Activated CD4-positive, alpha-beta T cell treated with anti-CD3 and anti-CD28 coated beads, Interleukin-2, amount 10 ng/mL, durations not matched to agents 24 days and 14 days (primary cell): Measurements from ENCODE around the gene SLC48A1. TPM values are rescaled to one million over a fixed set of nuclear protein-coding genes. Genes with fewer than 3 reads are reported as not detected.
A peak's percentile ranks its signal among the peaks of the same experiment; 100 is the strongest.

Source experiments
- DNase-seq: peaks from one replicate; pipeline ENCODE4 v3.0.0; 2022
- H3K27ac Mint-ChIP-seq: one replicate; pipeline ENCODE4 v1.8.0; 2022; ENCODE audit warnings: mild to moderate bottlenecking, mixed read lengths
- H3K27me3 Mint-ChIP-seq: one replicate; pipeline ENCODE4 v1.8.0; 2022; ENCODE audit warnings: mixed read lengths
- H3K36me3 Mint-ChIP-seq: one replicate; pipeline ENCODE4 v1.8.0; 2022; ENCODE audit warnings: low read depth, mild to moderate bottlenecking, mixed read lengths
- H3K4me1 Mint-ChIP-seq: one replicate; pipeline ENCODE4 v1.8.0; 2021; ENCODE audit warnings: mixed read lengths
- H3K4me3 Mint-ChIP-seq: one replicate; pipeline ENCODE4 v1.8.0; 2022; ENCODE audit warnings: mild to moderate bottlenecking, moderate library complexity, mixed read lengths
- H3K9me3 Mint-ChIP-seq: one replicate; pipeline ENCODE4 v1.8.0; 2021; ENCODE audit warnings: mixed read lengths
- intact Hi-C: fragments of 100-400 bp; cut with micrococcal nuclease; formaldehyde crosslinking; loops from one replicate; pipeline ENCODE4 v1.15.1; 2023
- total RNA-seq: library from RNA; stranded (reverse); gene quantifications from 2 replicates; pipeline ENCODE4 v1.2.3, GENCODE V29; 2022

SLC48A1 gene
- total RNA-seq, 1 donor from 2014 or later: 12.3 TPM

- Mint-ChIP-seq H3K4me3 (no peak overlapping the region), H3K36me3 (peaks cover 87% of the 10 kb centered on the region), H3K27ac (peak overlapping the region; percentile 34), H3K9me3 (no peaks in the 10 kb centered on the region), H3K27me3 (no peaks in the 10 kb centered on the region), H3K4me1 (peaks cover 10% of the 10 kb centered on the region)
- DNase-seq: no peak
- intact Hi-C loops: no loop called here
Observed at GRCh38 chr12:47790676-47791350, 17.8 kb downstream of the SLC48A1 start.

- Mint-ChIP-seq H3K9me3 (no peaks in the 10 kb centered on the region), H3K27me3 (no peaks in the 10 kb centered on the region), H3K4me1 (peaks cover 5% of the 10 kb centered on the region), H3K4me3 (no peak overlapping the region), H3K36me3 (peaks cover 84% of the 10 kb centered on the region), H3K27ac (no peak overlapping the region)
- DNase-seq: no peak
- intact Hi-C loops: no loop called here
Observed at GRCh38 chr12:47791351-47791746, 18.3 kb downstream of the SLC48A1 start.

- Mint-ChIP-seq H3K36me3 (peaks cover 82% of the 10 kb centered on the region), H3K27me3 (no peaks in the 10 kb centered on the region), H3K27ac (peak overlapping the region; percentile 71)
Observed at GRCh38 chr12:47791874-47792273, 18.8 kb downstream of the SLC48A1 start.

GRCh38 chr12:47793015-47793681, 20.1 kb downstream of the SLC48A1 start:
- Mint-ChIP-seq H3K9me3 (no peaks in the 10 kb centered on the region), H3K4me1 (peaks cover 4% of the 10 kb centered on the region), H3K36me3 (peaks cover 79% of the 10 kb centered on the region), H3K27me3 (no peaks in the 10 kb centered on the region), H3K4me3 (no peak overlapping the region), H3K27ac (no peak overlapping the region)
- intact Hi-C loops: no loop called here
- DNase-seq: no peak

More at GRCh38 chr12:47791874-47792273, 18.8 kb downstream of the SLC48A1 start:
- no peaks in the 10 kb centered on the region for H3K9me3 Mint-ChIP-seq
- DNase-seq: no peak
- H3K4me3 Mint-ChIP-seq: no peak overlapping the region
- peaks cover 2% of the 10 kb centered on the region for H3K4me1 Mint-ChIP-seq
- intact Hi-C loops: no loop called here

- Mint-ChIP-seq H3K36me3 (peaks cover 73% of the 10 kb centered on the region), H3K27me3 (no peaks in the 10 kb centered on the region), H3K9me3 (no peaks in the 10 kb centered on the region), H3K27ac (no peak overlapping the region), H3K4me1 (peaks cover 8% of the 10 kb centered on the region), H3K4me3 (no peak overlapping the region)
- DNase-seq: no peak
- intact Hi-C loops: no loop called here
Observed at GRCh38 chr12:47794679-47795078, 21.6 kb downstream of the SLC48A1 start.

GRCh38 chr12:47795121-47795813, 22.2 kb downstream of the SLC48A1 start:
- Mint-ChIP-seq H3K27ac (peak overlapping the region; percentile 48), H3K36me3 (peaks cover 75% of the 10 kb centered on the region), H3K27me3 (no peaks in the 10 kb centered on the region), H3K4me3 (no peak overlapping the region), H3K9me3 (no peaks in the 10 kb centered on the region), H3K4me1 (peaks cover 8% of the 10 kb centered on the region)
- DNase-seq: no peak
- intact Hi-C loops: no loop called here

GRCh38 chr12:47795814-47796411, 22.9 kb downstream of the SLC48A1 start:
- Mint-ChIP-seq H3K27ac (no peak overlapping the region), H3K4me3 (no peak overlapping the region), H3K4me1 (peaks cover 10% of the 10 kb centered on the region), H3K9me3 (no peaks in the 10 kb centered on the region), H3K27me3 (no peaks in the 10 kb centered on the region), H3K36me3 (peaks cover 73% of the 10 kb centered on the region)
- intact Hi-C loops: no loop called here
- no peak for DNase-seq

- Mint-ChIP-seq H3K4me3 (no peak overlapping the region), H3K27me3 (no peaks in the 10 kb centered on the region), H3K4me1 (peaks cover 22% of the 10 kb centered on the region), H3K27ac (peak overlapping the region; percentile 81), H3K9me3 (no peaks in the 10 kb centered on the region), H3K36me3 (peaks cover 71% of the 10 kb centered on the region)
- DNase-seq: peak; percentile 74
- intact Hi-C loops: loop anchor here (1.0 kb wide), 1 partner anchor 41 kb away; no protein-coding TSS in a partner anchor
Observed at GRCh38 chr12:47797441-47797840, 24.4 kb downstream of the SLC48A1 start.

GRCh38 chr12:47798382-47798948, 25.4 kb downstream of the SLC48A1 start:
- no peak overlapping the region for H3K4me3 Mint-ChIP-seq
- DNase-seq: no peak
- no peaks in the 10 kb centered on the region for H3K27me3 Mint-ChIP-seq
- H3K9me3 Mint-ChIP-seq: no peaks in the 10 kb centered on the region
- peaks cover 74% of the 10 kb centered on the region for H3K36me3 Mint-ChIP-seq
- H3K4me1 Mint-ChIP-seq: peaks cover 32% of the 10 kb centered on the region
- H3K27ac Mint-ChIP-seq: peak overlapping the region; percentile 62
- intact Hi-C loops: no loop called here

GRCh38 chr12:47799357-47799955, 26.4 kb downstream of the SLC48A1 start:
- DNase-seq: no peak
- no peaks in the 10 kb centered on the region for H3K9me3 Mint-ChIP-seq
- H3K27me3 Mint-ChIP-seq: no peaks in the 10 kb centered on the region
- H3K4me1 Mint-ChIP-seq: peaks cover 41% of the 10 kb centered on the region
- peaks cover 73% of the 10 kb centered on the region for H3K36me3 Mint-ChIP-seq
- intact Hi-C loops: no loop called here
- peak overlapping the region; percentile 67 for H3K27ac Mint-ChIP-seq
- H3K4me3 Mint-ChIP-seq: no peak overlapping the region

GRCh38 chr12:47800582-47800981, 27.5 kb downstream of the SLC48A1 start:
- H3K27ac Mint-ChIP-seq: peak overlapping the region; percentile 89

GRCh38 chr12:47801170-47801903, 28.3 kb downstream of the SLC48A1 start:
- Mint-ChIP-seq H3K4me1 (peaks cover 60% of the 10 kb centered on the region), H3K4me3 (no peak overlapping the region), H3K27ac (peak overlapping the region; percentile 99), H3K36me3 (peaks cover 79% of the 10 kb centered on the region), H3K27me3 (no peaks in the 10 kb centered on the region), H3K9me3 (no peaks in the 10 kb centered on the region)
- intact Hi-C loops: no loop called here
- DNase-seq: no peak

More at GRCh38 chr12:47800582-47800981, 27.5 kb downstream of the SLC48A1 start:
- Mint-ChIP-seq H3K9me3 (no peaks in the 10 kb centered on the region), H3K36me3 (peaks cover 75% of the 10 kb centered on the region), H3K27me3 (no peaks in the 10 kb centered on the region), H3K4me3 (no peak overlapping the region), H3K4me1 (peaks cover 53% of the 10 kb centered on the region)
- DNase-seq: no peak
- intact Hi-C loops: no loop called here

GRCh38 chr12:47801904-47802246, 28.8 kb downstream of the SLC48A1 start:
- DNase-seq: no peak
- Mint-ChIP-seq H3K27me3 (no peaks in the 10 kb centered on the region), H3K4me3 (peak overlapping the region; percentile 80), H3K4me1 (peaks cover 66% of the 10 kb centered on the region), H3K36me3 (peaks cover 81% of the 10 kb centered on the region), H3K9me3 (no peaks in the 10 kb centered on the region), H3K27ac (peak overlapping the region; percentile 99)
- intact Hi-C loops: loop anchor here (2.0 kb wide), 1 partner anchor 13 kb away; no protein-coding TSS in a partner anchor
